Measurements from ENCODE around the gene ATG4C.

- TF ChIP-seq CTCF (conservative IDR thresholded peaks at IDR 0.05; ENCODE audit: low read depth, low read length), result no peak
- no peak for TF ChIP-seq RAD21 (IDR thresholded peaks at IDR 0.05; ENCODE audit: low read length)
- no peak for TF ChIP-seq POLR2A (IDR thresholded peaks at IDR 0.05; ENCODE audit: low read depth, low read length)
- no peak for TF ChIP-seq RFX5 (IDR thresholded peaks at IDR 0.05; ENCODE audit: low read depth, low read length)
- no peak for TF ChIP-seq USF2 (IDR thresholded peaks at IDR 0.05; ENCODE audit: low read depth, low read length)
- TF ChIP-seq SMC3 (IDR thresholded peaks at IDR 0.05; ENCODE audit: low read depth, low read length), result no peak
- peak; percentile 65; the same call in 1 of the 2 replicates for TF ChIP-seq CEBPB (IDR thresholded peaks at IDR 0.05; ENCODE audit: low read depth, low read length)
- no peak for TF ChIP-seq MXI1 (IDR thresholded peaks at IDR 0.05; ENCODE audit: borderline replicate concordance, low read depth, low read length)
- no peak for TF ChIP-seq MAZ (IDR thresholded peaks at IDR 0.05; ENCODE audit: borderline replicate concordance, low read depth, low read length)
- no peak for TF ChIP-seq CHD1 (IDR thresholded peaks at IDR 0.05; ENCODE audit: low read depth, low read length)
- TF ChIP-seq ELK1 (IDR thresholded peaks at IDR 0.05; ENCODE audit: borderline replicate concordance, low read depth, low read length), result no peak
- no peak for TF ChIP-seq FOS (IDR thresholded peaks at IDR 0.05; ENCODE audit: low read depth, low read length)
- no peak for TF ChIP-seq NFE2L2 (IDR thresholded peaks at IDR 0.05; ENCODE audit: low read depth, low read length)
- no peak for TF ChIP-seq MAFK (IDR thresholded peaks at IDR 0.05; ENCODE audit: low read depth, low read length)
These were observed 1.9 kb upstream of the ATG4C start for GRCh38 chr1:62781841-62782543.

All from IMR-90 (cell line).